NCI-H748 (cell line): Measurements from ENCODE around the gene ANKRD13D.

ENCODE experiments used
- DNase-seq: peaks from one replicate; lab custom pipeline; 2025; ENCODE audit not compliant: unreplicated experiment; lab: John Stamatoyannopoulos, UW

The ANKRD13D gene

GRCh38 chr11:67261946-67262681 is 27.0 kb upstream of the ANKRD13D start:
- DNase-seq: no peak

- DNase-seq: peak; percentile 84
Observed at GRCh38 chr11:67262731-67263675, 26.1 kb upstream of the ANKRD13D start.

GRCh38 chr11:67264260-67264659 is 24.8 kb upstream of the ANKRD13D start:
- no peak for DNase-seq

DNA sequence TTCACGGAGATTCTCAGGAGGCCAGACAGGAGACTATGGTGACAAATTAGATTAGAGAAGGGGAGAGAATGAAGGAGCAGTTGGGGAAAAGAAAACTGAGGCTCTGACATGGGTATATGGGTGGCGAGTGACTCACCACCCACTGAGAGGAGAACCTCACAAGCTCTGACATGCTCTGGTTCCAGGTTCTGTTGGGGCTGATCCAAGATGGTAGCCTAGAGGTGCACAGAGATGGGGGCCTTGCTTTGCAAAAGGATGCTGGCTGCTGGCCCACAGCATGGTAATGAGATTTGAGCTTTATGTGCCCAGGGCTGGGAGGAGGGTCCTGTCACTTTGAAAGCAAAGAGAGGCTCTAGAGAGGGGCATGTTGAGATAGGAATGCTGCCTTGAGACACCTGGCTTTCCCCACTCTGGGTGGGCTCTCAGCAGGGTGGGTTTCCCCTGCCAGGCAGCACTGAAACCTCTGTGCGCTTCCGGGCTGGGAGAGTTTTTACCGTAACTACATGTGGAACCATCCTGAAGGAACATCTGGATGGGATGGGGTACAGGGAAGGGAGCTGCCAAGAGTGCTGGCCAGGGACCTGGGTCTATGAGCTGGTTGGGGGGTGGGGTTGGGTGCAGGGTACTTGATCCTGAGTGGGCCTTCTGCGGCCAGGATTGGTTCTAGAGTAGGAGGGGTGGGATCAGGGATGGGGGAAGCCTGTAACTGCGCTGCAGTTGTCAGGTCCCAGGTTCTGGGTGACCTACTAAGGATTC is 24.0 kb upstream of the ANKRD13D start:
- no peak for DNase-seq

- peak; percentile 67 for DNase-seq
Observed at GRCh38 chr11:67265633-67266448, 23.3 kb upstream of the ANKRD13D start.

- DNase-seq: peak; percentile 70
Observed at GRCh38 chr11:67266449-67267187, 22.5 kb upstream of the ANKRD13D start, which contains the start of gene GRK2. Gene GRK2 (plus strand): TSS chr11:67266473. CDS start chr11:67266700, 227 bp downstream.

DNA sequence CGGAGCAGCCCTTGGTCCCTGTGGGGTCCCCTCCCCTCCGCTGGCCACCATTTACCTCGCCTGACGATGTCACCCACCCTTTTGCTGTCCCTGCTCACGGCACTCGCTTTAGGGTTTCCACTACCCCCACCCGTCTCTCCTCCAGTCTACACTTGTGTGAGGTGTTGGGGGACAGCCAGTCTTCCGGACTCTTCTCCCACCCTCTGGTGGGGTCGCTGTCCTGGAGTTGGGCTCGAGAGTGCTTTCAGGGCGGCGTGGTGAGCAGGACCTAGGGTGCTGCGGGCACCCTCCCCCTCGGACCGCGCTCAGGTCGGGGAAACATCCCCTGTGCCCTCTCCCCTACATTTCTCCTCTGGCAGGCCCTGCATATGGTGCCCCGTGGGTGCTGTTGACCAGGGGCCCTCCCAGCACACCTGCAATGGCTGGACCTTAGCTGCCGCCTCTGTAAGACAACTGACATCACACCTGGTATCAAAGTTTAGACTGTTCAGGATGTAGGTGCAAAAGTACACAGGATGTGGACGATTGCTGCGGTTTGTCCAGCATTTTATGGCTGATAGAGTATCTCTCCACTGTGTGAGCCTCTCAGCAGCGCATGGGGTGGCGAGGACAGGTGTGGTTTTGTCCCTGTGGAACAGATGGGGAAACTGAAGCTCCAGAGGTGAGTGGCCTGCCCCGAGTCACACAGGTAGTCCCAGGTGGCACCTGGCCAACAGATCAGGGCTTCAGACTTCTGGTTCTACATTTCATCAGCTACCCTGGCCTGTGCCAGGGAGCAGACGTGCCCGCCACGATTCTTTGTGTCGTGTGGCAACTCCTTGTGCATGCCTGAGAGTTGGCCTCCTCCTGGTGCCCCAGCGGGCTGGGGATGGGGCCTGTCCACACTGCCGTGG is 21.7 kb upstream of the ANKRD13D start:
- no peak for DNase-seq

DNA sequence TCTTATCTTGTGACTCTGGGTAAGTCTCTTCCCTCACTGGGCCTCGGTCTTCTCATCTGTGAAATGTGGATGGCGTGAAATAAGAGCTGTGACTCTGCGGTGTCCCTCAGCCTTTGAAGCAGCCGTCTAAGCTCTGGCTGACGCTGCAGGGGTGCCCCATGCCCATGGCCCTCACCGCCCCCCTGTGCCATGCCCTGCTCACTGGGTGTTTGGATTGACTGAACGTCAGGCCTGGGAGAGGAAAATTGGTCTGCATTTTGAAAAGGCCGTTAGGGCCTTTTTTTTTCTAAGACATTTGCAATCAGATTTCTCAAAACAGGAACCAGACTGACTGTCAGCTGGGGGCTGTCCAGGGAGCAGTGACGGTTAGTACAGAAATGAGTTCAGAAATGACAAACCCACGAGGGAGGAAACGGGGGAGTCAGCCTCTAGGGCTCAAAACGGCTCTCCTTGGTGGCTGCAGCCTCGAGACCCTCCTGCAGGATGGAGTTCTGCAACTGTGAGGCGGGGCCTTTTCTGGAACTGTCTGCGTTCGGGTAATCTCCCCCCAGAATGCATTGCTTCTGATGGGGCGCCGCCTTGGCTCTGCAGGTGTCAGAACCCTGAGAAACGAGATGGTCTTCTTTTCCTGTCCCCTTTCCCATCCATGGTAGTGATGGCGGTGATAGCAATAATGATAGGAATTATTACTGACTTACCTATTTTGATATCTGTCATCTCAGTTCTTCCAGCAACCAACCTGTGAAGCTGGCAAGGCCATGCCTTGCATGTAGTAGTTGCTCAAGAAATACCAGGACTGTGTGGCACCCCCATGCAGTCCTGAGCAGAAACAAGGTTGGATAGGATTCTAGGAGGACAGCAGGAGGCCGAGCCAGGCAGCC is 20.8 kb upstream of the ANKRD13D start:
- no peak for DNase-seq

DNA sequence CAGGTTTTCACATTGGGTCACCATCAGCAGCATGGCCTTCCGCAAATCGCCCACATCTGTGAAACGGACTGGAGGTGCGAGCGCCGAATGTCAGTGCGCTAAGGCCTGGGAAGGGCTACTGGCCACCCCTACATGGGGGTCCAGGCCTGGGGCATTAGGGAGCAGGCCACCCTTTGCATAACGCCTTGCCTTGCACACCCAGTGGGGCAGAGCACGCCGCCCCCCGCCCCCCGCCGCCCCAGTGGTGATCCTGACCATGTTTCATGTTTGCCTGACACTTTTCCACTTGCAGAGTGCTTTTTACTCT is 20.2 kb upstream of the ANKRD13D start:
- DNase-seq: no peak

DNA sequence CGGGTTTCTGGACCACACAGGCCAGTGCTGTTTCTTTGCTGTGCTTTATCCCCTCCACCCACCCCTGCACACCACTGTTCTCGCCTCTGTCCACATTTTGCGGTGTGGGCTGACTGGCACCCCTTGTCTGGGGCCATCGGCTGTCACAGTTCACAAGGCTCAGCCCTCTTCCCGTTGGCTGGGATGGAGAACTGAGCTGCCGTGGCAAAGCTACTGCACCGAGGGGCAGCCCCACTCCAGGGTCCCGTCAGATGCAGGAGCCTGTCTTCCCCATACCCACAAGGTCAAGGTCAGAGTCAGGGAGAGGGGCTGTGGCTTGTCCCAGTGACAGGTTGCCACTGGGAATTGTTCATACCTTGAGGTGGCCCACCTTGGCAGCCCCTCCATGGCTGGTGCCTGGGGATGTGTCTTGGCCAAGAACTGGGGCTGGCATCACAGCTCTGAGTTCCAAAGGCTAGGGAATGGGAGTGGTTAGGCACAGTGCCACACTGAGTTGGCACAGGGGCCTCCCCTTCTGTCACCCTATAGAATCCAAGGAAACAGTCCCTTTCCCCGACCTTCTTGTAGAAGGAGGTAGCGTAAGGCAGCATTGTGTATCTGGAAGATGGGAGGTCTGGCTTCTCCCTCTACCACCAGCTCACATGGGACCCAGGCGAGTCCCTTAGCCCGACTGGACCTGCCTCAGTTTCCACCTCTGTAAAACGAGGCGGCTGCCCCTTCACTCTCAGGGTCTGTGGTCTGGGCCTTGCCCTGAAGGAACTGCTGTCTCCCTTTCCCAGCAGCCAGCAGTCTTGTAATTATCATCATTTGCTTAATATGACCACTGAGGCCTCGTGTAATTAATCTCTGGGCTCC is 19.5 kb upstream of the ANKRD13D start:
- no peak for DNase-seq

DNA sequence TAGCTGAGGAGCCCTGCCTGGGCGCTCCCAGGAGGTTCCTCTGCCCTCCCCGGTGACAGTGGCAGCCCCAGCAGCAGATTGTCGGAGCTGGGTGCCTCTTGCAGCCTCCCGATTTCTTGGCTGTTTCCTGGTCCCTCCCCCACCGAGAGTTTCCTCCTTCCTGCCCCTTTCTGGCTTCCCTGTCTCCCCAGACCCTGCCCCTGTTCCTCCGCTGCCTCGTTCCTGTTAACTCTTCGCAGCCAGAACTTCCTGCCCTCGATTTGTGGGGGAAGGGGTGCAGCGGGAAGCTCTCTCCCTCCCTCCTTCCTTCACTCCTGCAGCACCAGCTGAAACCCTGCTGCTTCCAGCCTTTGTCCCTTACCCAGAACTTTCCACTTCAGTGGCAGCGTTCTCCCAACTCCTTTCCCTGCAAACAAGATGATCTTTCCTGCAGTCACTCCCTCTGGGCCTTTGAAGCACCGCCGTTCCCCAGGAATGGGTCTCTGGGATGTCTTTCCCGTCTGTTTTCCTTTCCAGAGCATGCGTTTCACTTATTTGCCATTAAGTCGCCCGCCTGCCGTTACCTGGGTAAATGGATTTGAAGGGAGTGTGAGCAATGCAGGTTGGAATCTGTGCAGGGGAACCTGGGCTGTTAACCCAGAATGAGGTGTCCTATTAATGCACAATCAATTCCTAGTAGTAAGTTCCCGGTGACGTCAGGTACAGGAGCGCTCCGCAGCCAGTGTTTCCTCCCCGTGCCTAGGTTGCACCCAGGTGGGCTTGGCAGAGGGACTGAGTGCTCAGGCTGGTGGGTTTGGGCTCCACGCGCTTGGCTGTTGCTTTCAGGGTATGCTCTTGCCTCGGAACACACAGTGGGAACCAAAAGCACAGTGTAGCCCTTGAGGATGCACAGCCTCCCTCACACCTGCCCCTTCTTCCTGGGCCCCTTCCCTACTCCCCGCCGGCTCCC is 18.6 kb upstream of the ANKRD13D start:
- DNase-seq: no peak

DNA sequence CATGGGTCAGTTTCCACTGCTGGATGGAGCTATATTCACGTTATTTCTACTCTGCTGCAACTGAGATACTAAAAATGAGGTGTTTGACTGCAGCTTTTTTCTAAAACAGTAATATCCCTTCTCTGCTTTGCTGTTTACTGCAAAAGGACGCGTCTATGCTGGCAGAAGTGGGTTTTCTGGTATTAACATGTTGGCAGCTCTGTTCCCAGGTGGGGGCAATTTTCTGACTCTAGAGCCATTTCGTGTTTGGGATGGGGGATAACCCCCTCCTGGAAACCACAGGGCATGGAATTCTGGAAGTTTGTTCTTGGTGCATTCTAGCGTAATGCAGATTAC is 17.9 kb upstream of the ANKRD13D start:
- no peak for DNase-seq

DNA sequence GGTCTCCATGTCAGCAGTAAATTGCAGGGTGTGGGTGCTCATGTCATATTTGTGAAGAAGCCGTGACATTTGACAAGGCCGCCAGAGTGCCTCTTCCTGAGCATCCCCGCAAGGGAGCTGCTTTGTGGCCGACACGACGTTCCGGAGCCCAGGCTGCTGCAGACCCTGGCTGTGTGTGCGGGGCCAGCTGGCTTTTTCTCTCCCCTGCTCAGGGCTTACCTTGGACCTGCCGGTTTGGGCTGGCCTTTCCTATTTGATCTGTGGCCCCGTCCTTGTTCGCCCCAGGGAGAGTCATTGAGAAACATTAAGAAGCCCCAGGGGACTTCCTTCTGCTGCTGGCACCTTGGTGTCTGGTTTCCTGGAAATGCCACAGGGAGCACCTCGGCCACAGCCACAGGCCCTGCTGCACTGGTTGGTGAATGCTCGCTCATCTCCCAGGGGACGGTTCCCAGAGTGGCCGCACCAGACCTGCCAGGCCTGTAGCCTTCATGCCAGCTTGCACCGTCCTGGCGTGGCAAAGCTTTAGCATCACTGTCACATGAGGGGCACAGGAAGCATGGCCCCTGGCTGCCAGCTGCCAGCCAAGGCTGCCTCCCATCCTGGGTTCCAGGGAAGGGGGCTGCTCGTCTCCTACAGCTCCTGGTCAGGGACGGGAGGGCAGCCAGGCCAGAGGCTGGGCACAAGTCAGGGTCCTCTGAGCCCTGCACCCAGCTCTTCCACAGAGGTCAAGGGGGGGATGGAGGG is 17.4 kb upstream of the ANKRD13D start:
- no peak for DNase-seq

- DNase-seq: no peak
Observed at GRCh38 chr11:67272327-67273259, 16.5 kb upstream of the ANKRD13D start.
